Effector memory CD8-positive, alpha-beta T cell (primary cell): ENCODE measurements around the gene ARL6IP5.
A peak's percentile ranks its signal among the peaks of the same experiment; 100 is the strongest.

Experiments
- ATAC-seq: fragments of 150-1000 bp; cut with Tn5 transposase; replicated peaks from 2 replicates; pipeline ENCODE4 v1.10.0; 2021; ENCODE audit warnings: mild to moderate bottlenecking, moderate library complexity
- DNase-seq, 3 experiments: peaks; one replicate each; pipeline ENCODE4 v3.0.0; 2021
- H3K27ac Mint-ChIP-seq, 2 donors: one replicate each; pipeline ENCODE4 v1.8.0; 2022; ENCODE audit warnings: mild to moderate bottlenecking in 2 of 2, mixed read lengths in 2 of 2, moderate library complexity in 2 of 2
- H3K27me3 Mint-ChIP-seq, 2 donors: one replicate each; pipeline ENCODE4 v1.8.0; 2022; ENCODE audit warnings: mixed read lengths in 2 of 2
- H3K36me3 Mint-ChIP-seq: one replicate; pipeline ENCODE4 v1.8.0; 2022; ENCODE audit warnings: mild to moderate bottlenecking, moderate library complexity, mixed read lengths; ENCODE audit not compliant: insufficient read depth
- H3K4me1 Mint-ChIP-seq, 2 donors: one replicate each; pipeline ENCODE4 v1.8.0; 2022; ENCODE audit warnings: low read depth in 2 of 2, mixed read lengths in 2 of 2
- H3K4me3 Mint-ChIP-seq, 2 donors: one replicate each; pipeline ENCODE4 v1.8.0; 2022; ENCODE audit warnings: mild to moderate bottlenecking in 2 of 2, mixed read lengths in 2 of 2, moderate library complexity in 2 of 2
- H3K9me3 Mint-ChIP-seq, 2 donors: one replicate each; pipeline ENCODE4 v1.8.0; 2022; ENCODE audit warnings: mixed read lengths in 2 of 2

ARL6IP5 gene

DNA sequence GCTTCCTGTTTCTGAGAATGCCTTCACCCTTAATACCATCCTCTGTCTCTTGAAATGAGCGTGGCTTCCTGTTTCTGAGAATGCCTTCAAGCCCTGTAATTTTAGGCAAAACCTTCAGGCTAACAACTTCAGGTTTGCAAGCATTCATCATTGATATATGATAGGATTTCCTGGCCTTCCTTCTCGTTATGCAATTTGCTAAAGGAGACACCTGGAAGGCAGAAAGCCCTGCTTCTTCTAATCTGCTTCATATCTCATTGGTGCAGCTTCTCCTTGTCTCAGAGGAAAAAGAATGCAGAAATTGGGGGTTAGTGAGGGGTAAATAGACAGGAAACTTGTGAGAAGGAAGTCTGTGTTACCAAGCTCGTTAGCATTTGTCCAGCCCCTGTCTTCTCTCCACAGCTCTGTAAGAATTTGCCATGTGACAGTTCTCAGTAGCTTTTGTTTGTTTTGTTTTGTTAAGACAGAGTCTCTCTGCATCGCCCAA is 7.3 kb downstream of the ARL6IP5 start:
- peak in 1 of 3 experiments; percentile 36 for DNase-seq
- peak; percentile 72 for ATAC-seq
- Mint-ChIP-seq H3K27ac (peak overlapping the region; percentile 96 to 99), H3K36me3 (peaks cover 31% of the 10 kb centered on the region), H3K4me1 (peaks cover 66 to 72% of the 10 kb centered on the region in 2 donors), H3K27me3 (no peaks in the 10 kb centered on the region), H3K9me3 (no peaks in the 10 kb centered on the region), H3K4me3 (peak overlapping the region; percentile 80 to 96)

DNA sequence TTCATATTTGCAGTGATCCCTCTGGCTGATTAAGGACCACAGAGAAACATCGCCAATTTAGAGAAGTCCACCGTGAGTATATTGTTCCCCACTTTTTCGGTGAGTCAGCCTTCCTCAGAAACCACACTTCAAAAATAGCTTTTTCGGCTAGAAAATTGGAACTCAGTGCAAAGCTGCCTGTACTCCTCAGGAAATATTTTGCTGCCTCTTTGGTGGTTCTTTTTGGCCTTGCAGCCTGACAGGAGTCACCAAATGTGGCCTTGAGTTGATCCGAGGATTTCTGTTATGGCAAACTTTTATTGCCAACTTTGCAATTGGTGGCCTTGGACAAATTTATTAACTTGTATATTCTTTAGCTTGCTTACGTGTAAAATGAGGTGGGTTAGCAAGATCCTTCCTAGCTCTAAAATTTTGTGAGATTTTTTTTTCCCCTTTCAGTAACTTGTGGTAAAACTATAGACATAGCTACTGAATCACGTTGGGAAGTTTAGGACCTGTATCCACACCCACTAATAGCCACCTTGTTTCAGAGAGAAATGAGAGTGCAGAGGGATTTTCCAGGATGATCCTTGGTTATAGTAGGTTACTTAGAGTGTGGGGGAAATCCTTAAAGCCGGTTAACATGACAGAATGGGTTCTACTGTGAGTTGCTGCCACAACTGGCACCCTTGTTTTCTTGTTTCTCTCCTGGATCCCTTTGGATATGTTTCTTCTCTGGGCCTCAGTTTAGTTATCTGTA is 9.9 kb downstream of the ARL6IP5 start:
- Mint-ChIP-seq H3K27ac (peak overlapping the region; percentile 96 to 99), H3K36me3 (peaks cover 47% of the 10 kb centered on the region)
- peak; percentile 11 for ATAC-seq

DNA sequence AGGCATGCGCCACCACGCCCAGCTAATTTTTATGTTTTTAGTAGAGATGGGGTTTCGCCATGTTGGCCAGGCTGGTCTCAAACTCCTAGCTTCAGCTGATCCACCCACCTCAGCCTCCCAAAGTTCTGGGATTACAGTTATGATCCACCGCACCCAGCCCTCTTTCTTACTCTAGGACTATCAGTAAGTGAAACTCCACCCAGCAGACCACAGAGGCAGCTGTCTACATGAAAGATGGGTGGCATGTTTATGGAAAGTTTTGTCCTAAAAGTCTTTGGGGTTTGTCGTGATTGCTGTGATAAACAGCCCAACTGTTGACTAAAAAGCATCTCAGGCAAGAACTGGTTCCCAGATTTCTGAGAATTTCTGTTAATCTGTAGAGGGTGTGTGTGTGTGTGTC is 10.9 kb downstream of the ARL6IP5 start:
- Mint-ChIP-seq H3K36me3 (peaks cover 54% of the 10 kb centered on the region), H3K27ac (peak overlapping the region; percentile 96 to 99), H3K4me1 (peaks cover 68 to 77% of the 10 kb centered on the region in 2 donors), H3K9me3 (no peaks in the 10 kb centered on the region), H3K4me3 (peak overlapping the region; percentile 78 to 96), H3K27me3 (no peaks in the 10 kb centered on the region)
- ATAC-seq (no peak), DNase-seq (no peak)

More for the DNA sequence above, 9.9 kb downstream of the ARL6IP5 start:
- H3K9me3 Mint-ChIP-seq: no peaks in the 10 kb centered on the region
- H3K4me1 Mint-ChIP-seq: peaks cover 70 to 77% of the 10 kb centered on the region in 2 donors
- no peaks in the 10 kb centered on the region for H3K27me3 Mint-ChIP-seq
- no peak for DNase-seq
- peak overlapping the region; percentile 80 to 96 for H3K4me3 Mint-ChIP-seq

DNA sequence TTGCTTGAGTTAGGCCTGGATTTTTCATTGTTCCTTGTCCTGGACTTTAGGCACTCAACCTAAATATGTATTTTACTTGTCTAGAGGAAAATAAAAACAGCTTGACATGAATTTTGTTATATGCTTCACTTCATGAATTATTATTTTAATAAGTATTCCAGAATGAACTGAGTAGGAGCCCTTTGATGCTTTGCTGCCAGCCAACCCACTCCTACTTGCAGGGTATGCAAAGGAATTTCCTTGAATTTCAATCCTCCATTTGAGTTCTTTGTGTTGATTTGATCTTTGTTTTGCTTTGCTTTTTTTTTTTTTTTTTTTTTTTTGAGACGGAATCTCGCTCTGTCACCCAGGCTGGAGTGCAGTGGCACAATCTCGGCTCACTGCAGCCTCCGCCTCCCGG is 11.6 kb downstream of the ARL6IP5 start:
- H3K4me1 Mint-ChIP-seq: peaks cover 66 to 73% of the 10 kb centered on the region in 2 donors
- ATAC-seq: no peak
- no peaks in the 10 kb centered on the region for H3K9me3 Mint-ChIP-seq
- DNase-seq: no peak
- peak overlapping the region; percentile 36 to 96 for H3K4me3 Mint-ChIP-seq
- no peaks in the 10 kb centered on the region for H3K27me3 Mint-ChIP-seq
- H3K36me3 Mint-ChIP-seq: peaks cover 53% of the 10 kb centered on the region
- peak overlapping the region; percentile 96 to 99 for H3K27ac Mint-ChIP-seq

DNA sequence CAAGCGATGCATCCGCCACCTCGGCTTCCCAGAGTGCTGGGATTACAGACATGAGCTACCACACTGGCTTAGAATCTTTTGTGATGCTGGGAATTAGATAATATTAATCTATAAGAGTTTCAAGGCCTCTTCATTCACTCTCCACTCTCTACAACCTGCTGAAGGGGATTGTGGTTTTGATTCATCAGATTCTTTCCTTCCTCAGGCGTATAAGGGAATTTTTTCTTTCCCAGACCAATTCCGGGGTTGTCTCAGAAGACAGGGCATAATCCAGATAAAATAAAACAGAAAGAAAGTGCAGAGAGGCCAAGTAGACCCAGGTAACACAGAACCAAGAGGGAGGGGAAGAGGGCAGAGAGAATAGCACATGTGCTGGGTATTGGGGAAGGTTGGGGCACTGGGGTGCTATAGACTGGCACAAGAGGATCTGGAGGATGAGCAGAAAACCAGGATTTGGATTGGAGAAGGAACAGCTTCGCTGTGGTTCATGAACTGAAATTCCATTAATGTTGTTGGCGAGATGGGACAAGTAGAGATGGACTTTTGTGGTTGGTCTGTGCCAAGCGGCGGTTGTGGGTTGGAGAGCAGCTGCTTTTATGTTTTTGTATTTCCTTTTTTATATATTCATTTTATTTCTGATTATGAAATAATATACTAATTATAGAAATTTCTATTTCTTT is 12.8 kb downstream of the ARL6IP5 start:
- ATAC-seq: no peak
- peak overlapping the region; percentile 96 to 99 for H3K27ac Mint-ChIP-seq
- no peak for DNase-seq
- H3K9me3 Mint-ChIP-seq: no peaks in the 10 kb centered on the region
- H3K4me1 Mint-ChIP-seq: peaks cover 57 to 69% of the 10 kb centered on the region in 2 donors
- peak overlapping the region; percentile 24 to 52 for H3K4me3 Mint-ChIP-seq
- peaks cover 58% of the 10 kb centered on the region for H3K36me3 Mint-ChIP-seq
- no peaks in the 10 kb centered on the region for H3K27me3 Mint-ChIP-seq

DNA sequence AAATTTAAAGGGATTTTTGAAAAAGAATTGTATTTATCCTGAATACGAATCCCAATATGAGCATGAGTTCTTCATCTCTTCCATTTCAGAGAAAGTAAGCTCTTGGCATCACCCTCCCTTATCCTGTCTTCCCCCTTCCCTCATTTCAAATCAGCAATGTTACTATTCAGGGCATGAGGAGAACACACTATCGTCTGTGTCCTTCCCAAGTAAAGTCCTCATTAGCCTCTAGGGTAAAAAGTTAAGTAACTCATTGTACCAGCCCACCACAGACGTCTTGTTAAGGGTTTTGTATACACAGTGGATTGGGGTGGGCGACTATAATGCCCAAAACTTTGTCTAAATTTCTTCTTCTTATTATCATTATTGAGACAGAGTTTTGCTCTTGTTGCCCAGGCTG is 14.8 kb downstream of the ARL6IP5 start:
- Mint-ChIP-seq H3K4me3 (peak overlapping the region in 1 of 2 donors; percentile 2), H3K36me3 (peaks cover 65% of the 10 kb centered on the region), H3K27me3 (no peaks in the 10 kb centered on the region), H3K4me1 (peaks cover 48 to 64% of the 10 kb centered on the region in 2 donors), H3K27ac (peak overlapping the region; percentile 51 to 86), H3K9me3 (no peaks in the 10 kb centered on the region)
- no peak for ATAC-seq
- no peak for DNase-seq

DNA sequence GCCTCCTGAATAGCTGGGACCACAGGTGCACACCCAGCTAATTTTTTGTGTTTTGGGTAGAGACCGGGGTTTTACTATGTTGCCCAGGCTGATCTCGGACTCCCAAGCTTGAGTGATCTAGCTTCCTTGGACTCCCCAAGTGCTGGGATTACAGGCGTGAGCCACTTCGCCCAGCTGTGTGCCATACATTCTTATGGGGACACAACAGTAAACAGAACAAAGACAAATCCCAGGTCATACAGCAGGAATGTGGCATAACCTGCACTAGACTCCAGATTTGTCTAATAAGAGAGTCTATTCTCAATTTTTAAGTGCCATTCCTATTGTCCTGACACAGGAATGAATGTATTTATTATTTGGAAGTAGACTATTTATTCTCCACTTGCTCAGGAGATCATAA is 17.6 kb downstream of the ARL6IP5 start:
- Mint-ChIP-seq H3K4me1 (peaks cover 30 to 44% of the 10 kb centered on the region in 2 donors), H3K27me3 (no peaks in the 10 kb centered on the region), H3K9me3 (no peaks in the 10 kb centered on the region), H3K4me3 (no peak overlapping the region), H3K36me3 (peaks cover 73% of the 10 kb centered on the region), H3K27ac (peak overlapping the region in 1 of 2 donors; percentile 86)
- no peak for DNase-seq
- no peak for ATAC-seq

DNA sequence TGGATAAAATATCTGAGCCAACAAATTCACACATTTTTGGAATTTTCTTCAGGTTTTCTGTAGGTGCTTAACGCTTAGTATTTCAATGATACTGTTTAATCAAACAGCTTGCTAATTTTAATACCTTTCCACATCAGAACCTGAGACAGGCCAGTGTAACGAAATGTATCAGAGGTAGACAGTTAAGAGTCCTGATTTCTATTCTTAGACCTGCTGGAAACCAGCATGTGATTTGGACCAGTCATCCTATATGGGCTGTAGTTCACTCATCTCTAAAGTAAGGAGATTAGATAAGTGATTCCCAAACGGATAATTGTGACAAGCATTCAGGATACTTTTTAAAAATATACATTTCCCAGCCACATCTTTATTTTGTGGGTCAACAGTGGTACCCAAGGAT is 18.4 kb downstream of the ARL6IP5 start:
- Mint-ChIP-seq H3K9me3 (no peaks in the 10 kb centered on the region), H3K4me1 (peaks cover 26 to 44% of the 10 kb centered on the region in 2 donors), H3K27ac (peak overlapping the region; percentile 63 to 86), H3K27me3 (no peaks in the 10 kb centered on the region), H3K36me3 (peaks cover 68% of the 10 kb centered on the region), H3K4me3 (no peak overlapping the region)
- no peak for ATAC-seq
- DNase-seq: no peak

DNA sequence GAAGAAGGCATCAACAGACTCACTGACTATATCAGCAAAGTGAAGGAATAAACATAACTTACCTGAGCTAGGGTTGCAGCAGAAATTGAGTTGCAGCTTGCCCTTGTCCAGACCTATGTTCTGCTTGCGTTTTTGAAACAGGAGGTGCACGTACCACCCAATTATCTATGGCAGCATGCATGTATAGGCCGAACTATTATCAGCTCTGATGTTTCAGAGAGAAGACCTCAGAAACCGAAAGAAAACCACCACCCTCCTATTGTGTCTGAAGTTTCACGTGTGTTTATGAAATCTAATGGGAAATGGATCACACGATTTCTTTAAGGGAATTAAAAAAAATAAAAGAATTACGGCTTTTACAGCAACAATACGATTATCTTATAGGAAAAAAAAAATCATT is 19.8 kb downstream of the ARL6IP5 start:
- H3K9me3 Mint-ChIP-seq: no peaks in the 10 kb centered on the region
- no peak overlapping the region for H3K4me3 Mint-ChIP-seq
- DNase-seq (no peak), ATAC-seq (no peak)
- H3K4me1 Mint-ChIP-seq: peaks cover 20 to 35% of the 10 kb centered on the region in 2 donors
- H3K27me3 Mint-ChIP-seq: no peaks in the 10 kb centered on the region
- no peak overlapping the region for H3K27ac Mint-ChIP-seq
- peaks cover 58% of the 10 kb centered on the region for H3K36me3 Mint-ChIP-seq

DNA sequence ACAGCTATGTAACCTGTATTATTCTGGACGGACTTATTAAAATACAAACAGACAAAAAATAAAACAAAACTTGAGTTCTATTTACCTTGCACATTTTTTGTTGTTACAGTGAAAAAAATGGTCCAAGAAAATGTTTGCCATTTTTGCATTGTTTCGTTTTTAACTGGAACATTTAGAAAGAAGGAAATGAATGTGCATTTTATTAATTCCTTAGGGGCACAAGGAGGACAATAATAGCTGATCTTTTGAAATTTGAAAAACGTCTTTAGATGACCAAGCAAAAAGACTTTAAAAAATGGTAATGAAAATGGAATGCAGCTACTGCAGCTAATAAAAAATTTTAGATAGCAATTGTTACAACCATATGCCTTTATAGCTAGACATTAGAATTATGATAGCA is 20.6 kb downstream of the ARL6IP5 start:
- H3K27ac Mint-ChIP-seq: no peak overlapping the region
- H3K4me3 Mint-ChIP-seq: no peak overlapping the region
- ATAC-seq: no peak
- DNase-seq: no peak
- H3K36me3 Mint-ChIP-seq: peaks cover 54% of the 10 kb centered on the region
- no peaks in the 10 kb centered on the region for H3K9me3 Mint-ChIP-seq
- H3K27me3 Mint-ChIP-seq: no peaks in the 10 kb centered on the region
- H3K4me1 Mint-ChIP-seq: peaks cover 13 to 27% of the 10 kb centered on the region in 2 donors

DNA sequence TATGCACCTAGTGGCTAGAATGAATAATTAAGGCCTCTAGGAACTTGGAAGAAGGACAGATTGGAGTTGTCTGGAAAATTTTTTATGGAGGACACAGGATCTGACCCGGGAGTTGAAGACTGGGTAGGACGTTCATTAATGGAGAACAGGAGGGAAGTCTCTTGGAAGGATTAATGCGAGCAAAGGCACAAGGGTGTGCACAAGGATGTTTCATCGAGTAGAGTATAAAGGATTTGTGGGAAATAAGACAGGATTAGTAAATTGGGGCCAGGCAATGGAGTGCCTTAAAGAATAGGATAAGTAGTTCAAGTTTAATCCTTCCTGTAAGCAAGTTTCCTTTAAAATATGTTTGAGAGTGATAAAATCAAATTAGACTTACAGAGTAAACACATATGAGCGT is 23.1 kb downstream of the ARL6IP5 start:
- Mint-ChIP-seq H3K27me3 (no peaks in the 10 kb centered on the region), H3K4me3 (no peak overlapping the region), H3K36me3 (peaks cover 36% of the 10 kb centered on the region), H3K9me3 (no peaks in the 10 kb centered on the region), H3K4me1 (peaks cover 8 to 17% of the 10 kb centered on the region in 2 donors), H3K27ac (peak overlapping the region; percentile 3 to 13)
- DNase-seq: no peak
- no peak for ATAC-seq

DNA sequence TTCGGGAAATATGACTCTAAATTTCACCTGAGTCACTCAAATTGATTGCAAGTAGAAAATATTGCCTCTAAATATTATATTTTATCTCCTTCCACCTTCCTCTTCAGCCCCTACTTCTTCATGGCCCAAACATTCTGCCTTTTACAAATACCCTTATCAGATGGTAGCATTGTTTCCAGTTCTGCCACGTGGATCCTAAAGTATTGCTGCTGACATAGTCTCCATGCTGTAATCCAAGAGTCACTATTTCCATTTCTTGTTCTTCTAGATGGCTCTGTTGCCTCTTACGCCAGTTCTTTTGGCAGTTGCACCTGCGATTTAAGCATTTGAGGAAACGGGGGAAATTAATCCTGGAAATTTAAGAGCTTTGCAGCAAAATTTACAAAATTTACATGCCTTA is 24.1 kb downstream of the ARL6IP5 start:
- H3K4me3 Mint-ChIP-seq: no peak overlapping the region
- DNase-seq (no peak), ATAC-seq (no peak)
- no peaks in the 10 kb centered on the region for H3K27me3 Mint-ChIP-seq
- H3K4me1 Mint-ChIP-seq: peaks cover 4 to 20% of the 10 kb centered on the region in 2 donors
- H3K36me3 Mint-ChIP-seq: peaks cover 27% of the 10 kb centered on the region
- no peak overlapping the region for H3K27ac Mint-ChIP-seq
- no peaks in the 10 kb centered on the region for H3K9me3 Mint-ChIP-seq

DNA sequence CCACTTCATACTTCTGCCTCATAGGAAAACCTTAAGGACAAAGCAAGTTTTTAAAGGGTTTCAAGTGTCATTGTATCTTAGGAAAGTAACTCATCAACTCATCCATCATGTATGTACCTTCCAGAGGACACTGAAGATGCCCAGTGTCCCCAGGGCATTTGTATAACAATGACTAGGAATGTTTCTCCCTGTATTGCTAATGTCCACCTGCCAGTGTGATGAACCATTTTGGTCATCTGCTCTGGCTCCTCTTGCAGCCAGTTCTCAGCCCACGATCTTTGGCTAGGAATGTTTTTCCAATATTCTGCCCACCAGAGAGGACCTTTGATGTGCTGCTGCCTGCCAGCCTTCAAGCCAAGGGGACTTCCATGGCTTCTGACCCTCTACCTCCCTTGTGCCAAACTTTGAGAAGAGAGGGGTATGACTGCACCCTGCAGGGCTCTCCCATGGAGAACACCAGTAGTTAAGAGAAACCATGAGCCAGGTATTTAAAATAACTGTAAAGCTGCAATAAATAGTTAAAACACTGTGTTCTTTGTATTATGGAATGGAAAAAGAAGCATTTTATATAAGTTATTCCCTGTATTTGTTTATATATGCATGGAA is 26.3 kb downstream of the ARL6IP5 start:
- no peaks in the 10 kb centered on the region for H3K27me3 Mint-ChIP-seq
- ATAC-seq (no peak), DNase-seq (no peak)
- H3K9me3 Mint-ChIP-seq: no peaks in the 10 kb centered on the region
- no peak overlapping the region for H3K4me3 Mint-ChIP-seq
- H3K36me3 Mint-ChIP-seq: peaks cover 5% of the 10 kb centered on the region
- H3K4me1 Mint-ChIP-seq: peaks cover 0 to 13% of the 10 kb centered on the region in 2 donors
- H3K27ac Mint-ChIP-seq: no peak overlapping the region
